Stimulated activated CD4-positive, alpha-beta T cell treated with anti-CD3 and anti-CD28 coated beads, Interleukin-12 subunit alpha, Interleukin-12 subunit beta, amount 100 ng/mL, for 24 hours (primary cell): ENCODE measurements around the gene SCAPER.
A peak's percentile ranks its signal among the peaks of the same experiment; 100 is the strongest.
"Not testable (repeated sequence)": the region's sequence is repeated elsewhere in the genome, so short reads cannot be mapped to it uniquely, and the experiment has no call there.

Source experiments
- DNase-seq, 2 experiments: peaks; one replicate each; pipeline ENCODE4 v3.0.0-alpha.2; 2020; ENCODE audit warnings: low read depth in 2 of 2

Gene SCAPER

GRCh38 chr15:76321602-76322001 is 583.5 kb downstream of the SCAPER start:
- DNase-seq: no peak

GRCh38 chr15:76321171-76321570 is 584.0 kb downstream of the SCAPER start:
- DNase-seq: no peak

- DNase-seq: no peak
Observed at GRCh38 chr15:76320012-76320411, 585.1 kb downstream of the SCAPER start.

GRCh38 chr15:76313731-76314130 is 591.4 kb downstream of the SCAPER start:
- no peak for DNase-seq

GRCh38 chr15:76313175-76313567 is 592.0 kb downstream of the SCAPER start:
- not testable (repeated sequence) for DNase-seq

- no peak for DNase-seq
Observed at GRCh38 chr15:76312540-76313174, 592.5 kb downstream of the SCAPER start.

- peak; percentile 84 to 95 for DNase-seq
Observed at GRCh38 chr15:76311100-76311953, 593.8 kb downstream of the SCAPER start, which contains the start of gene ETFA. ETFA (minus strand) TSS chr15:76311469; CDS start chr15:76311388, 81 bp downstream.

- no peak for DNase-seq
Observed at GRCh38 chr15:76310475-76311099, 594.6 kb downstream of the SCAPER start.

- DNase-seq: no peak
Observed at GRCh38 chr15:76309601-76310330, 595.4 kb downstream of the SCAPER start.

- no peak for DNase-seq
Observed at GRCh38 chr15:76303909-76304308, 601.2 kb downstream of the SCAPER start.

GRCh38 chr15:76299786-76300185 is 605.4 kb downstream of the SCAPER start:
- DNase-seq: no peak

- no peak for DNase-seq
Observed at GRCh38 chr15:76298986-76299385, 606.2 kb downstream of the SCAPER start.

GRCh38 chr15:76297951-76298350 is 607.2 kb downstream of the SCAPER start:
- DNase-seq: not testable (repeated sequence)
